HG02970 (cell line): ENCODE measurements around the gene RNU1-3.
A peak's percentile ranks its signal among the peaks of the same experiment; 100 is the strongest.
"Not testable (repeated sequence)": the region's sequence is repeated elsewhere in the genome, so short reads cannot be mapped to it uniquely, and the experiment has no call there.

ENCODE experiments used
- ATAC-seq: cut with Tn5 transposase; IDR thresholded peaks from one replicate; pipeline ENCODE4 v1.9.1; 2021; ENCODE audit warnings: mild to moderate bottlenecking, moderate library complexity, moderate number of reproducible peaks; ENCODE audit not compliant: unreplicated experiment, low FRiP score

Gene RNU1-3

GRCh38 chr1:16696507-16697150 is 29.9 kb upstream of the RNU1-3 start:
- not testable (repeated sequence) for ATAC-seq

DNA sequence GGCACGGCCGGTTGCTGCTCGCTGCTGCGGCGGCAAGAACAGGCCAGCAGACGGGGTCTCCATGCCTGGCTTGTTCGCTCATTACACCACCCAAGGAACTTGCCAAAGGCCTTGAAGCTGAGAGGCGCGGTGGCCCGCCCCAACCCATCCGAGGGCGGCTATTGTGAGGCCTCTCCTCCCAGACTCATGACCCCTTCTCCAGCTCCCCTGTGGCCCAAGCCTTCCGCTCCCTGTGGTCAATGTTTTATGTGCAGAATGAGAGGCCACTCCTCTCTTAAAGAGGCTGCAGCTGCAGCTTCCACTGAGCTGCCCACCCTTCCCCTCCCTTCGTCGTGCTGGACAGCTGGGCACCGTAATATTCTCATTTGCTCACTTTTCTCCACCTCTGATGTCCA is 27.6 kb upstream of the RNU1-3 start:
- ATAC-seq = not testable (repeated sequence)

DNA sequence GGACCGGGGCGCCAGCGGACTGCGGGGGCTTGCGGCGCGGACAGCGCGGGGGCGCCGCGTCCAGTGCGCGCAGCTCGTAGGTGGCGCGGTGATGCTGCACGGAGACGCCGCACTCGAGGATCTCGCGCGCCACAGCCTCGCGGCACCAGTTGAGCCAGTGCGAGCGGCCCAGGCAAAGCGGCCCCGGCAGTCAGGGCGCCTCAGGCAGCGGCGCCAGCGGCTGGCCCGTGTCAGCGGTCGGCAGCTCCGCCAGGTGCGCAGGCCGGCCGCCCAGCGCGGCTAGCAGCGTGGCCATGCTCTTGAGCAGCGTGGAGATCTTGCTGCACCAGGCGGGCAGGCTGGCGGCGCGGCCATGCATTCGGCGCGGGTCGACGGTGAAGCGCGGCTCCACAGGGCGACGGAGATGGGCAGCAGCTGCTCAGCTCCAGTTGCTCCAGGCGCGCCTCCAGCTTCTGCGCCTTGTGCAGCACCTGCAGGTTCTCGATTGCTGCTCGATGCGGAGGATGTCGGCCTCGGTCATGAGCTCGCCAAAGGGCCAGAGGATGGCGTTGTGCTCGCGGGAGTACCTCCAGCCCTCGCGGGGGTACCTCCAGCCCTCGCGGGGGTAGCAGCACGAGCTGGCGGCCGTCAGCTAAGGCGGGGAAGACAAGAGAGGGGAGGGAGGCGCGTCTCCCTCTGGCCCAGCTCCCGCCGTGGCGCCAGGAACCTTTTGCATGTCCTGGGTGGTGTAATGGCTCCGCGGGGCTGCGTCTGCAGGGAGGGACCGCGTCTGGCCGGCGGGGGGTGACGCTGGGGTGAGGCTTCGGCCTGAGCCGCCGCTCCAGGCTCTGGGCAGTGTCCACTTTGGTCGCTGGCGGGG is 26.9 kb upstream of the RNU1-3 start:
- ATAC-seq = not testable (repeated sequence)

GRCh38 chr1:16692717-16693448 is 26.1 kb upstream of the RNU1-3 start:
- ATAC-seq = not testable (repeated sequence)

DNA sequence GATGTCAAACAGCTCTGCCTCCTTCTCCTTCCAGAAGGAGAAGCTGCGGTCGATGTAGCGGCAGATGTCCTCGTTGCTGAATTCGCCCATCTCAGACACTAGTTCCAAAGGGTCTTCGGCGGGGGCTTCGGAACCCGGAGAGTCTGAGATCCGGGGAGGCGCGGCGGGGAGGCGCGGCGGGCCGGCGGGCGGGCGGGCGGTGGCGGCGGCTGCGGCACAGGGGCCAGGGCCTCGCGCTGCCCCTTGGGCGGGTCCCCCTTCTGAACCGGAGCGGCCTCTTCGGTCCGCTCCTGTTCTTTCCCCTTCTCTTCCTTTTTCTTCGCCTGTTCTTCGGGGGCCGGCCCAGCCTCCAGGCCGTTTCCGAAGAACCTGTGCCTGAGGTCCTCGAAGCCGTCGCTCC is 25.5 kb upstream of the RNU1-3 start:
- not testable (repeated sequence) for ATAC-seq

GRCh38 chr1:16690971-16691682 is 24.4 kb upstream of the RNU1-3 start:
- ATAC-seq = not testable (repeated sequence)

GRCh38 chr1:16687132-16687800 is 20.5 kb upstream of the RNU1-3 start:
- ATAC-seq = not testable (repeated sequence)

DNA sequence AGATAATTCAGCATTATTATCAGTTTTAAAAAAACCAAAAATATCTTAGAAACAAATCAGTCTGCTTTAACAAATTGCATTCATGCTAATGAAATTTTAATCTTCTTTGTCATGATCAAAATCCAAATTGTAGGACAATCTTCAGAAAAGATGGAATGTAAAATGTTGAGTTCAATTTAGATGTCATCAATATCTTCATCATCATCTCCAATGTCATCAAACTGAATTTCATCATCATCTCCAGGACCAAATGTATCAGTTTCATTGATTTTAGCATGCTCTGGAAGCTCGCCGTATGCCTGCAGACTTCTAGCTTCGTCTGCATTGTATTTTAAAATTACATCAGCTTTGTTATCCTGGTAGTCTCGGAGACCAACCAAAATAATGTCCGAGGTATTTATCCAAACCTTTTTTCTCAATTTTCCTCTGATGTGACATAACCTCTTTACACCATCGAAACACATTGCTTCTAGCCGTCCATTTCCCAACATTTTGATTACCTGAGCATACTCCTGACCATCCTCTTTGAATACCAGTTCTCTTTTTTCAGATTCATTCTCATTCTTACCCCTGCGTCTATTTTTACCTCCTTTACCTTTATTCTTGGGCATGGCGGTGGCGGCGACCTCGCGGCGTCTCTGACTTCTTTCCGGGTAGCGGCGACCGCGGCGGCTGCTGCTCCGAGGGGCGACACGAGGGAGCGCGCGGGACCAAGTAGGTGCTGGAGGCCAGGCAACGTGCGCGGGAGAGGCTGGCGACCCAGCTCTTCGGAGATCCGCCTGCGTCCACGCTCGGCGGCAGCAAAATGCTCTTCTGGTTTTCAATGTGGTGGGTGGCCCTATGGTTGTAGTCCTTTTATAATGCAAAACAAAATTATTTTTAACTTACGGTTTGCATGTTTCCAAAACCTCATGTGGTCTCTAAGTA is 19.0 kb upstream of the RNU1-3 start:
- ATAC-seq = not testable (repeated sequence)

DNA sequence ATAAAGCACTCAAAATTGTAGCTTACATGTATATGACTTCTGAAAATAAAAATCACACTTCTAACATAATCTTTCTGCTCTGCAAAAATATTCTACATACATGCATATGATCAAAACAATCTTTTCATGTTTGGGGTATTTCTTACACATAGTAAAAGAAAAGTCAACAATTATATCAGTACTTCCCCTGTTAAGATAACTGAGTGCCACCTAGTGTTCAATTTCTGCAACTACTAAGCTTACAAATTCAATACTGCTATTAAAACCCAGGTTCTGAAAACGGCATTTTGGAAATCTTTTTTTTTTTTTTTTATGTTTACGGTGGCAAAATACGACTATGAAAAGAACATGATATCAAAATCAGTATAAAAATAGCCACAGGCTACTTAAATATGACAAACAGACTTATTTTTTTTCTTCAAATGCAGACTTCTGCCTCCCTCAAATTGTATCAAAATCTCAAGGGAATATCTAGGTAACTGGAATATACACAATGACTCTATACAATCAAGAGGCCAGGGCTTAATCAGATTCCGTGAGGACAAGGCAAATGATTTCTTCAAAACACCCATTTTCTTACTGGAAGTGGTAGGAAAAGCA is 18.1 kb upstream of the RNU1-3 start:
- ATAC-seq = peak; percentile 53

DNA sequence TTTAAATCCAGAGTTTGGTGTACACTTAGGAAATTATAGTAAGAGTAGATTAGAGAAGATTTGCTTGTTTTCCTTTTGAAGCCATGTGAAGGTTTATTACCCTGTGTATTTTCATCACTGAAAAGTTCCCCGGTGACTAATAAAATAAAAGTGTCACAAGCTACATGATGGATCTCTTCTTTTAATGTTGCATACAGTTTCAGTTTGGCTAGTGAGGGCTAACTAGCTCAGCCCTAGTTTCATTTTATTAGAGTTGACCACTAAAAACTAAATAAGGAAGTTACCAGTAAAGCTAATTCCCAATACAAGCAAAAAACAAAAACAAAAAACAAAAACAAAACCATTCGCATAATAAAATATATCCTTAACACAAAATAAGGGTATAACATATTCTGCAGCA is 17.4 kb upstream of the RNU1-3 start:
- ATAC-seq = not testable (repeated sequence)

- ATAC-seq = not testable (repeated sequence)
Measured at GRCh38 chr1:16682803-16683202, 16.1 kb upstream of the RNU1-3 start.

DNA sequence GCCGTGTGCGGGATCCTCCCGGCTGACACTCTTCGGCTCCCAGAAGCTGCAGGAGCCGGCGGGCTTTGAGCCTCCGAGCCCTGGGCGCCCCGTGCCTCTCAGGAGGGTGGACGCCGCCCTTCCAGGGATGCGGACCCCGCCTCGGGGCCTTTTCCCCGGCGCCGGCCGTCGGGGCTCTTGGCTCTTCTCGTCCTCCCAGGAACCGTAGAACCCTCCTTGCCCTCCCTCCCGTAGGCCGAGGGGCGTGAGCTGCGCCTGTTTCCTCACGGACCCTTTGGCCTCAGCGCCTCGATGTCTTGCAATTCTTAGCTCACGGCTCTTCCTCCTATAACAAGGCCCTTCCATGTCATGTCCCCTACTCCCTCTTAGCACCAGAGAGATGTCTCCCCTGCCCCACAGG is 13.6 kb upstream of the RNU1-3 start:
- not testable (repeated sequence) for ATAC-seq

- ATAC-seq = no peak
Measured at GRCh38 chr1:16677552-16678431, 11.0 kb upstream of the RNU1-3 start.

GRCh38 chr1:16676661-16677523 is 10.1 kb upstream of the RNU1-3 start:
- ATAC-seq = not testable (repeated sequence)

GRCh38 chr1:16675118-16675510 is 8.4 kb upstream of the RNU1-3 start:
- ATAC-seq = not testable (repeated sequence)

- ATAC-seq = not testable (repeated sequence)
Measured at GRCh38 chr1:16673976-16674375, 7.2 kb upstream of the RNU1-3 start.
